HG03469 (cell line): ENCODE measurements around the gene DICER1.
"Not testable (repeated sequence)": the region's sequence is repeated elsewhere in the genome, so short reads cannot be mapped to it uniquely, and the experiment has no call there.

ENCODE experiments used
- ATAC-seq: cut with Tn5 transposase; IDR thresholded peaks from one replicate; pipeline ENCODE4 v1.9.1; 2021; ENCODE audit warnings: mild to moderate bottlenecking, moderate library complexity, moderate number of reproducible peaks; ENCODE audit not compliant: unreplicated experiment

The DICER1 gene

GRCh38 chr14:95185033-95185766, 27.9 kb upstream of the DICER1 start:
- no peak for ATAC-seq

- no peak for ATAC-seq
These were observed 27.1 kb upstream of the DICER1 start for GRCh38 chr14:95184413-95184790.

- ATAC-seq, result no peak
These were observed 26.4 kb upstream of the DICER1 start for GRCh38 chr14:95183532-95184412.

- ATAC-seq, result no peak
These were observed 25.8 kb upstream of the DICER1 start for GRCh38 chr14:95183082-95183481.

- no peak for ATAC-seq
These were observed 25.1 kb upstream of the DICER1 start for GRCh38 chr14:95182379-95182778.

GRCh38 chr14:95180966-95181741, 23.8 kb upstream of the DICER1 start:
- no peak for ATAC-seq

- ATAC-seq, result not testable (repeated sequence)
These were observed 18.3 kb upstream of the DICER1 start for GRCh38 chr14:95175670-95176069.

- no peak for ATAC-seq
These were observed 17.0 kb upstream of the DICER1 start for GRCh38 chr14:95174184-95174792.

GRCh38 chr14:95173518-95173917, 16.2 kb upstream of the DICER1 start:
- ATAC-seq, result no peak

GRCh38 chr14:95167177-95167576, 9.8 kb upstream of the DICER1 start:
- ATAC-seq, result no peak

- ATAC-seq, result no peak
These were observed 8.2 kb upstream of the DICER1 start for GRCh38 chr14:95165517-95165916.

- ATAC-seq, result no peak
These were observed 7.2 kb upstream of the DICER1 start for GRCh38 chr14:95164506-95164905.

- no peak for ATAC-seq
These were observed 6.3 kb upstream of the DICER1 start for GRCh38 chr14:95163666-95164065.

- ATAC-seq, result no peak
These were observed 5.8 kb upstream of the DICER1 start for GRCh38 chr14:95163132-95163531.

- no peak for ATAC-seq
These were observed 5.3 kb upstream of the DICER1 start for GRCh38 chr14:95162641-95163040.

GRCh38 chr14:95157048-95157326, 342 bp downstream of the DICER1 start:
- ATAC-seq, result peak; percentile 15

- peak; percentile 21 for ATAC-seq
These were observed 925 bp downstream of the DICER1 start for GRCh38 chr14:95156161-95157047.

GRCh38 chr14:95155045-95155444, 2.3 kb downstream of the DICER1 start:
- no peak for ATAC-seq

GRCh38 chr14:95153866-95154265, 3.5 kb downstream of the DICER1 start:
- no peak for ATAC-seq

- no peak for ATAC-seq
These were observed 5.8 kb downstream of the DICER1 start for GRCh38 chr14:95151561-95151960.
